Endodermal cell (in vitro differentiated cells): ENCODE measurements around the gene NTRK2. TPM values are rescaled to one million over a fixed set of nuclear protein-coding genes. Genes with fewer than 3 reads are reported as not detected.

Source experiments
- DNase-seq: peaks from one replicate; pipeline ENCODE4 v3.0.0-alpha.2; 2017
- H3K27ac ChIP-seq: 2 replicates; pipeline ENCODE4 v1.5.1; 2013; ENCODE audit warnings: mild to moderate bottlenecking, low read depth, low read length, moderate library complexity
- H3K27me3 ChIP-seq: 2 replicates; pipeline ENCODE4 v1.6.1; 2013; ENCODE audit warnings: mild to moderate bottlenecking, low read length, moderate library complexity; ENCODE audit not compliant: insufficient read depth, control insufficient read depth, poor library complexity, severe bottlenecking
- H3K36me3 ChIP-seq: 2 replicates; pipeline ENCODE4 v1.7.0; 2013; ENCODE audit warnings: mild to moderate bottlenecking, low read length, moderate library complexity; ENCODE audit not compliant: control insufficient read depth, insufficient read depth
- H3K4me1 ChIP-seq: one replicate; pipeline ENCODE4 v1.7.0; 2013; ENCODE audit warnings: low read length; ENCODE audit not compliant: control insufficient read depth, insufficient read depth
- H3K4me3 ChIP-seq: 2 replicates; pipeline ENCODE4 v1.5.1; 2013; ENCODE audit warnings: mild to moderate bottlenecking, low read length, moderate library complexity
- H3K9ac ChIP-seq: 2 replicates; pipeline ENCODE4 v1.6.1; 2013; ENCODE audit warnings: mild to moderate bottlenecking, low read length, moderate library complexity; ENCODE audit not compliant: poor library complexity, severe bottlenecking; ENCODE audit errors: extremely low read depth
- H3K9me3 ChIP-seq: 2 replicates; pipeline ENCODE4 v1.6.1; 2013; ENCODE audit warnings: mild to moderate bottlenecking, low read length, moderate library complexity; ENCODE audit not compliant: control insufficient read depth
- H3K27ac Mint-ChIP-seq: 2 replicates; pipeline ENCODE4 v1.8.0; 2020; ENCODE audit warnings: mixed read lengths
- H3K27me3 Mint-ChIP-seq: 2 replicates; pipeline ENCODE4 v1.8.0; 2021; ENCODE audit warnings: mild to moderate bottlenecking, mixed read lengths; ENCODE audit not compliant: insufficient read depth
- H3K36me3 Mint-ChIP-seq: 2 replicates; pipeline ENCODE4 v1.8.0; 2020; ENCODE audit warnings: low read depth, mixed read lengths
- H3K4me1 Mint-ChIP-seq: 2 replicates; pipeline ENCODE4 v1.8.0; 2020; ENCODE audit warnings: mixed read lengths
- H3K4me3 Mint-ChIP-seq: 2 replicates; pipeline ENCODE4 v1.8.0; 2020; ENCODE audit warnings: mild to moderate bottlenecking, moderate library complexity, mixed read lengths
- H3K9me3 Mint-ChIP-seq: 2 replicates; pipeline ENCODE4 v1.8.0; 2020; ENCODE audit warnings: mild to moderate bottlenecking, mixed read lengths
- CTCF ChIP-seq: fragments of 200-600 bp; sonication (generic); conservative IDR thresholded peaks from 2 replicates; pipeline ENCODE4 v1.5.0; 2021; ENCODE audit warnings: antibody characterized with exemption, mild to moderate bottlenecking
- WGBS, 2 experiments: methylation state at CpG; one replicate each; pipeline versions ENCODE4 v1.1.5 to v1.1.7; 2013; ENCODE audit warnings: missing lambda C conversion rate in 2 of 2, mixed read lengths in 1 of 2; ENCODE audit not compliant: insufficient coverage in 1 of 2, insufficient read length in 1 of 2; 5-methylcytosine and 5-hydroxymethylcytosine counted together
- total RNA-seq, 2 donors: library from RNA; stranded (reverse); fragmentation: NEBNext Ultra II Directional in 1 of 2; extraction: Animal tissue kit (Norgen Biotek cat#: 25700) in 1 of 2; gene quantifications; 2 replicates in 1 of 2; 3 replicates in 1 of 2; pipeline ENCODE4 v1.2.1, GENCODE V29; 2021

NTRK2 gene
- total RNA-seq, 2 donors from 2014 or later = 0.09 to 0.18 TPM

GRCh38 chr9:84991514-84991870 is 322.0 kb downstream of the NTRK2 start:
- Mint-ChIP-seq H3K4me3 (no peak overlapping the region), H3K27me3 (peaks cover 80% of the 10 kb centered on the region), H3K9me3 (no peaks in the 10 kb centered on the region), H3K4me1 (peaks cover 16% of the 10 kb centered on the region), H3K27ac (no peak overlapping the region), H3K36me3 (no peaks in the 10 kb centered on the region)
- Histone ChIP-seq H3K9ac (no peak overlapping the region), H3K9me3 (no peaks in the 10 kb centered on the region), H3K27ac (peak overlapping the region; percentile 40), H3K27me3 (peaks cover 33% of the 10 kb centered on the region), H3K4me1 (no peaks in the 10 kb centered on the region), H3K36me3 (no peaks in the 10 kb centered on the region), H3K4me3 (no peak overlapping the region)
- 81 to 86% methylated on average over 3 to 7 of the region's 7 CpGs for WGBS, 2 experiments
- TF ChIP-seq CTCF = no peak
- no peak for DNase-seq

- H3K9me3 ChIP-seq = no peaks in the 10 kb centered on the region
- no peak overlapping the region for H3K27ac Mint-ChIP-seq
- WGBS, 2 experiments = 96 to 100% methylated on average over 2 to 3 of the region's 3 CpGs
- TF ChIP-seq CTCF = no peak
- peaks cover 16% of the 10 kb centered on the region for H3K4me1 Mint-ChIP-seq
- no peaks in the 10 kb centered on the region for H3K4me1 ChIP-seq
- peaks cover 80% of the 10 kb centered on the region for H3K27me3 Mint-ChIP-seq
- no peaks in the 10 kb centered on the region for H3K9me3 Mint-ChIP-seq
- H3K27me3 ChIP-seq = peaks cover 24% of the 10 kb centered on the region
- no peak for DNase-seq
- H3K36me3 Mint-ChIP-seq = no peaks in the 10 kb centered on the region
- H3K27ac ChIP-seq = no peak overlapping the region
- H3K36me3 ChIP-seq = no peaks in the 10 kb centered on the region
- H3K4me3 Mint-ChIP-seq = no peak overlapping the region
- no peak overlapping the region for H3K4me3 ChIP-seq
- no peak overlapping the region for H3K9ac ChIP-seq
Observed at GRCh38 chr9:84992381-84992780, 322.9 kb downstream of the NTRK2 start.

GRCh38 chr9:84993105-84993504 is 323.6 kb downstream of the NTRK2 start:
- H3K9me3 Mint-ChIP-seq = no peaks in the 10 kb centered on the region

More at GRCh38 chr9:84993105-84993504, 323.6 kb downstream of the NTRK2 start:
- no peaks in the 10 kb centered on the region for H3K36me3 Mint-ChIP-seq
- no peak overlapping the region for H3K4me3 Mint-ChIP-seq
- no peak overlapping the region for H3K27ac Mint-ChIP-seq
- no peaks in the 10 kb centered on the region for H3K4me1 ChIP-seq
- TF ChIP-seq CTCF = no peak
- no peak overlapping the region for H3K27ac ChIP-seq
- peak; percentile 71 for DNase-seq
- H3K27me3 Mint-ChIP-seq = peaks cover 81% of the 10 kb centered on the region
- WGBS, 2 experiments = 54 to 77% methylated on average over 1 of the region's 1 CpG
- H3K27me3 ChIP-seq = peaks cover 24% of the 10 kb centered on the region
- no peaks in the 10 kb centered on the region for H3K36me3 ChIP-seq
- H3K9ac ChIP-seq = no peak overlapping the region
- peaks cover 11% of the 10 kb centered on the region for H3K4me1 Mint-ChIP-seq
- no peak overlapping the region for H3K4me3 ChIP-seq
- no peaks in the 10 kb centered on the region for H3K9me3 ChIP-seq
